Measurements from ENCODE around the gene IL17RE.
"Not testable (repeated sequence)": the region's sequence is repeated elsewhere in the genome, so short reads cannot be mapped to it uniquely, and the experiment has no call there.

The IL17RE gene

GRCh38 chr3:9902372-9903237 lies at the start of gene IL17RE:
Gene IL17RE, plus strand, starts transcription at chr3:9902848. Its CDS starts 85 bp downstream, at chr3:9902933.
- ATAC-seq = peak; percentile 46
- TF ChIP-seq PPARA (CRISPR knock-in tag; IDR thresholded peaks at IDR 0.05; ENCODE audit: borderline replicate concordance) = no peak

GRCh38 chr3:9854291-9854940 lies 48.2 kb upstream of the IL17RE start:
- not testable (repeated sequence) for ATAC-seq

- ATAC-seq = no peak
- no peak for TF ChIP-seq ZFP30 (CRISPR knock-in tag; IDR thresholded peaks at IDR 0.05)
- no peak for TF ChIP-seq PATZ1 (CRISPR knock-in tag; IDR thresholded peaks at IDR 0.05; ENCODE audit: borderline replicate concordance)
- no peak for TF ChIP-seq TCF4 (CRISPR knock-in tag; IDR thresholded peaks at IDR 0.05; ENCODE audit: borderline replicate concordance)
- no peak for TF ChIP-seq ZNF70 (CRISPR knock-in tag; IDR thresholded peaks at IDR 0.05)
- no peak for TF ChIP-seq CREB5 (CRISPR knock-in tag; IDR thresholded peaks at IDR 0.05; ENCODE audit: low read depth)
- no peak for TF ChIP-seq SNAI2 (CRISPR knock-in tag; IDR thresholded peaks at IDR 0.05)
- TF ChIP-seq ISL1 (CRISPR knock-in tag; IDR thresholded peaks at IDR 0.05) = no peak
- no peak for TF ChIP-seq BACH2 (CRISPR knock-in tag; IDR thresholded peaks at IDR 0.05; ENCODE audit: borderline replicate concordance)
- TF ChIP-seq CSDC2 (CRISPR knock-in tag; IDR thresholded peaks at IDR 0.05) = no peak
These were observed 47.1 kb upstream of the IL17RE start for GRCh38 chr3:9855594-9855993.

- ATAC-seq = no peak
- no peak for TF ChIP-seq ZNF8 (CRISPR knock-in tag; IDR thresholded peaks at IDR 0.05)
- TF ChIP-seq BACH2 (CRISPR knock-in tag; IDR thresholded peaks at IDR 0.05; ENCODE audit: borderline replicate concordance) = no peak
- TF ChIP-seq PATZ1 (CRISPR knock-in tag; IDR thresholded peaks at IDR 0.05; ENCODE audit: borderline replicate concordance) = no peak
- no peak for TF ChIP-seq OSR1 (CRISPR knock-in tag; IDR thresholded peaks at IDR 0.05)
- TF ChIP-seq RARB (CRISPR knock-in tag; IDR thresholded peaks at IDR 0.05) = no peak
- TF ChIP-seq ZNF565 (CRISPR knock-in tag; conservative IDR thresholded peaks at IDR 0.05; ENCODE audit: low read depth) = no peak
- no peak for TF ChIP-seq ZNF70 (CRISPR knock-in tag; IDR thresholded peaks at IDR 0.05)
- no peak for TF ChIP-seq CSDC2 (CRISPR knock-in tag; IDR thresholded peaks at IDR 0.05)
- no peak for TF ChIP-seq SNAI2 (CRISPR knock-in tag; IDR thresholded peaks at IDR 0.05)
- TF ChIP-seq TCF4 (CRISPR knock-in tag; IDR thresholded peaks at IDR 0.05; ENCODE audit: borderline replicate concordance) = no peak
- TF ChIP-seq ZFP30 (CRISPR knock-in tag; IDR thresholded peaks at IDR 0.05) = no peak
- no peak for TF ChIP-seq POU6F1 (CRISPR knock-in tag; IDR thresholded peaks at IDR 0.05; ENCODE audit: borderline replicate concordance, low read depth)
- TF ChIP-seq GLIS3 (CRISPR knock-in tag; IDR thresholded peaks at IDR 0.05) = no peak
- TF ChIP-seq ISL1 (CRISPR knock-in tag; IDR thresholded peaks at IDR 0.05) = no peak
- no peak for TF ChIP-seq CSRNP3 (CRISPR knock-in tag; IDR thresholded peaks at IDR 0.05)
- TF ChIP-seq PPARA (CRISPR knock-in tag; IDR thresholded peaks at IDR 0.05; ENCODE audit: borderline replicate concordance) = no peak
- no peak for TF ChIP-seq CREB5 (CRISPR knock-in tag; IDR thresholded peaks at IDR 0.05; ENCODE audit: low read depth)
- TF ChIP-seq ARNTL (CRISPR knock-in tag; IDR thresholded peaks at IDR 0.05; ENCODE audit: borderline replicate concordance, low read depth) = no peak
- TF ChIP-seq ZFP3 (CRISPR knock-in tag; IDR thresholded peaks at IDR 0.05) = no peak
- TF ChIP-seq ESRRG (CRISPR knock-in tag; IDR thresholded peaks at IDR 0.05) = no peak
These were observed 43.1 kb upstream of the IL17RE start for GRCh38 chr3:9859530-9860025.
